Measurements from ENCODE around the gene CDK19.

CDK19 gene

GRCh38 chr6:110661414-110661813 lies 153.9 kb downstream of the CDK19 start:
- no peak overlapping the region for H3K9ac ChIP-seq (ENCODE audit: low read length)
- H3K27ac ChIP-seq (ENCODE audit: low read length, poor library complexity, severe bottlenecking), result no peak overlapping the region
- no peak overlapping the region for H2AK5ac ChIP-seq (ENCODE audit: low read length, severe bottlenecking)
- no peaks in the 10 kb centered on the region for H3K4me1 ChIP-seq (ENCODE audit: control insufficient read depth, insufficient read depth, low read depth, low read length)
- no peak overlapping the region for H3K14ac ChIP-seq (ENCODE audit: low read length in 2 of 2)
- no peaks in the 10 kb centered on the region for H3K27me3 ChIP-seq (ENCODE audit: control insufficient read depth in 1 of 2, insufficient read depth in 1 of 2, low read length in 2 of 2)
- no peak overlapping the region for H3K18ac ChIP-seq (ENCODE audit: low read depth in 1 of 2, low read length in 2 of 2)
- H3K4ac ChIP-seq (ENCODE audit: low read depth in 1 of 2, low read length in 2 of 2), result no peak overlapping the region
- H2BK5ac ChIP-seq (ENCODE audit: low read depth, low read length, poor library complexity, severe bottlenecking), result no peak overlapping the region
- H2AFZ ChIP-seq (ENCODE audit: low read depth, low read length), result no peak overlapping the region
- no peak overlapping the region for H3K23ac ChIP-seq (ENCODE audit: low read length in 2 of 2)
- H3K4me3 ChIP-seq (ENCODE audit: insufficient read depth in 1 of 2, low read depth in 1 of 2, low read length in 2 of 2), result no peak overlapping the region
- no peak overlapping the region for H4K8ac ChIP-seq (ENCODE audit: low read length)
- H3K36me3 ChIP-seq (ENCODE audit: control insufficient read depth in 1 of 2, insufficient read depth in 2 of 2, low read depth in 1 of 2, low read length in 2 of 2), result peaks cover 0 to 7% of the 10 kb centered on the region in 2 experiments
- no peak overlapping the region for H2BK15ac ChIP-seq (ENCODE audit: low read depth, poor library complexity, severe bottlenecking)
- H4K91ac ChIP-seq (ENCODE audit: low read length), result no peak overlapping the region
- H3K9me3 ChIP-seq (ENCODE audit: control insufficient read depth, low read length), result no peaks in the 10 kb centered on the region
- no peak overlapping the region for H2BK120ac ChIP-seq (ENCODE audit: low read depth, low read length)
- peaks cover 2% of the 10 kb centered on the region for H3K79me1 ChIP-seq (replicated peaks; ENCODE audit: low read length, poor library complexity, severe bottlenecking)
- 100% methylated on average over 1 of the region's 2 CpGs for WGBS
- no peak for DNase-seq
- H3K4me2 ChIP-seq (ENCODE audit: low read length, poor library complexity, severe bottlenecking), result no peak overlapping the region
- H2BK12ac ChIP-seq (ENCODE audit: low read length in 2 of 2), result no peak overlapping the region

- H2BK120ac ChIP-seq (ENCODE audit: low read depth, low read length), result no peak overlapping the region
Observed at GRCh38 chr6:110660066-110660655, 155.1 kb downstream of the CDK19 start.

GRCh38 chr6:110658631-110659211 lies 156.5 kb downstream of the CDK19 start:
- Histone ChIP-seq H3K9ac (ENCODE audit: low read length) (no peak overlapping the region), H3K79me1 (replicated peaks; ENCODE audit: low read length, poor library complexity, severe bottlenecking) (peaks cover 6% of the 10 kb centered on the region), H4K8ac (ENCODE audit: low read length) (no peak overlapping the region), H3K27me3 (ENCODE audit: control insufficient read depth in 1 of 2, insufficient read depth in 1 of 2, low read length in 2 of 2) (no peaks in the 10 kb centered on the region), H3K27ac (ENCODE audit: low read length, poor library complexity, severe bottlenecking) (no peak overlapping the region), H3K4me2 (ENCODE audit: low read length, poor library complexity, severe bottlenecking) (no peak overlapping the region), H3K4me3 (ENCODE audit: insufficient read depth in 1 of 2, low read depth in 1 of 2, low read length in 2 of 2) (no peak overlapping the region), H4K91ac (ENCODE audit: low read length) (no peak overlapping the region), H3K4ac (ENCODE audit: low read depth in 1 of 2, low read length in 2 of 2) (no peak overlapping the region), H2BK12ac (ENCODE audit: low read length in 2 of 2) (no peak overlapping the region), H2BK15ac (ENCODE audit: low read depth, poor library complexity, severe bottlenecking) (no peak overlapping the region), H3K23ac (ENCODE audit: low read length in 2 of 2) (no peak overlapping the region), H3K18ac (ENCODE audit: low read depth in 1 of 2, low read length in 2 of 2) (no peak overlapping the region), H2BK5ac (ENCODE audit: low read depth, low read length, poor library complexity, severe bottlenecking) (no peak overlapping the region), H3K14ac (ENCODE audit: low read length in 2 of 2) (no peak overlapping the region), H3K9me3 (ENCODE audit: control insufficient read depth, low read length) (no peaks in the 10 kb centered on the region), H3K4me1 (ENCODE audit: control insufficient read depth, insufficient read depth, low read depth, low read length) (no peaks in the 10 kb centered on the region), H3K36me3 (ENCODE audit: control insufficient read depth in 1 of 2, insufficient read depth in 2 of 2, low read depth in 1 of 2, low read length in 2 of 2) (peaks cover 0 to 7% of the 10 kb centered on the region in 2 experiments), H2BK120ac (ENCODE audit: low read depth, low read length) (no peak overlapping the region), H2AK5ac (ENCODE audit: low read length, severe bottlenecking) (no peak overlapping the region), H2AFZ (ENCODE audit: low read depth, low read length) (no peak overlapping the region)
- DNase-seq, result no peak
- WGBS, result 80% methylated on average over 2 of the region's 2 CpGs

More at GRCh38 chr6:110660066-110660655, 155.1 kb downstream of the CDK19 start:
- H2AK5ac ChIP-seq (ENCODE audit: low read length, severe bottlenecking), result no peak overlapping the region
- no peak overlapping the region for H3K4ac ChIP-seq (ENCODE audit: low read depth in 1 of 2, low read length in 2 of 2)
- no peak overlapping the region for H3K4me2 ChIP-seq (ENCODE audit: low read length, poor library complexity, severe bottlenecking)
- no peaks in the 10 kb centered on the region for H3K4me1 ChIP-seq (ENCODE audit: control insufficient read depth, insufficient read depth, low read depth, low read length)
- no peak overlapping the region for H3K14ac ChIP-seq (ENCODE audit: low read length in 2 of 2)
- no peak overlapping the region for H2BK15ac ChIP-seq (ENCODE audit: low read depth, poor library complexity, severe bottlenecking)
- no peak overlapping the region for H4K8ac ChIP-seq (ENCODE audit: low read length)
- H3K23ac ChIP-seq (ENCODE audit: low read length in 2 of 2), result no peak overlapping the region
- peaks cover 6% of the 10 kb centered on the region for H3K79me1 ChIP-seq (replicated peaks; ENCODE audit: low read length, poor library complexity, severe bottlenecking)
- H4K91ac ChIP-seq (ENCODE audit: low read length), result no peak overlapping the region
- no peak overlapping the region for H3K27ac ChIP-seq (ENCODE audit: low read length, poor library complexity, severe bottlenecking)
- H2AFZ ChIP-seq (ENCODE audit: low read depth, low read length), result no peak overlapping the region
- WGBS, result 98% methylated on average over 8 of the region's 9 CpGs
- H2BK5ac ChIP-seq (ENCODE audit: low read depth, low read length, poor library complexity, severe bottlenecking), result no peak overlapping the region
- H3K18ac ChIP-seq (ENCODE audit: low read depth in 1 of 2, low read length in 2 of 2), result no peak overlapping the region
- DNase-seq, result no peak
- H3K9ac ChIP-seq (ENCODE audit: low read length), result no peak overlapping the region
- H2BK12ac ChIP-seq (ENCODE audit: low read length in 2 of 2), result no peak overlapping the region
- no peak overlapping the region for H3K4me3 ChIP-seq (ENCODE audit: insufficient read depth in 1 of 2, low read depth in 1 of 2, low read length in 2 of 2)
- no peaks in the 10 kb centered on the region for H3K27me3 ChIP-seq (ENCODE audit: control insufficient read depth in 1 of 2, insufficient read depth in 1 of 2, low read length in 2 of 2)
- peaks cover 0 to 7% of the 10 kb centered on the region in 2 experiments for H3K36me3 ChIP-seq (ENCODE audit: control insufficient read depth in 1 of 2, insufficient read depth in 2 of 2, low read depth in 1 of 2, low read length in 2 of 2)
- H3K9me3 ChIP-seq (ENCODE audit: control insufficient read depth, low read length), result no peaks in the 10 kb centered on the region

GRCh38 chr6:110656492-110656891 lies 158.8 kb downstream of the CDK19 start:
- peaks cover 0 to 7% of the 10 kb centered on the region in 2 experiments for H3K36me3 ChIP-seq (ENCODE audit: control insufficient read depth in 1 of 2, insufficient read depth in 2 of 2, low read depth in 1 of 2, low read length in 2 of 2)

More at GRCh38 chr6:110656492-110656891, 158.8 kb downstream of the CDK19 start:
- Histone ChIP-seq H2AK5ac (ENCODE audit: low read length, severe bottlenecking) (no peak overlapping the region), H3K27ac (ENCODE audit: low read length, poor library complexity, severe bottlenecking) (no peak overlapping the region), H4K8ac (ENCODE audit: low read length) (no peak overlapping the region), H3K9me3 (ENCODE audit: control insufficient read depth, low read length) (no peaks in the 10 kb centered on the region), H3K23ac (ENCODE audit: low read length in 2 of 2) (no peak overlapping the region), H2BK120ac (ENCODE audit: low read depth, low read length) (no peak overlapping the region), H3K4me1 (ENCODE audit: control insufficient read depth, insufficient read depth, low read depth, low read length) (no peaks in the 10 kb centered on the region), H3K4ac (ENCODE audit: low read depth in 1 of 2, low read length in 2 of 2) (no peak overlapping the region), H3K4me3 (ENCODE audit: insufficient read depth in 1 of 2, low read depth in 1 of 2, low read length in 2 of 2) (no peak overlapping the region), H3K79me1 (replicated peaks; ENCODE audit: low read length, poor library complexity, severe bottlenecking) (peaks cover 6% of the 10 kb centered on the region), H3K18ac (ENCODE audit: low read depth in 1 of 2, low read length in 2 of 2) (no peak overlapping the region), H3K9ac (ENCODE audit: low read length) (no peak overlapping the region), H3K14ac (ENCODE audit: low read length in 2 of 2) (no peak overlapping the region), H3K4me2 (ENCODE audit: low read length, poor library complexity, severe bottlenecking) (no peak overlapping the region), H4K91ac (ENCODE audit: low read length) (no peak overlapping the region), H3K27me3 (ENCODE audit: control insufficient read depth in 1 of 2, insufficient read depth in 1 of 2, low read length in 2 of 2) (no peaks in the 10 kb centered on the region), H2BK15ac (ENCODE audit: low read depth, poor library complexity, severe bottlenecking) (no peak overlapping the region), H2BK5ac (ENCODE audit: low read depth, low read length, poor library complexity, severe bottlenecking) (no peak overlapping the region), H2AFZ (ENCODE audit: low read depth, low read length) (no peak overlapping the region), H2BK12ac (ENCODE audit: low read length in 2 of 2) (no peak overlapping the region)
- WGBS, result no CpG with 5 or more reads among the region's 3 CpGs
- DNase-seq, result no peak
